HepG2 (cell line): ENCODE measurements around the gene NEU1. TPM values are rescaled to one million over a fixed set of nuclear protein-coding genes. Genes with fewer than 3 reads are reported as not detected.
"Not testable (repeated sequence)": the region's sequence is repeated elsewhere in the genome, so short reads cannot be mapped to it uniquely, and the experiment has no call there.

ENCODE experiments used
- ATAC-seq: fragments of 200-7000 bp; cut with Tn5 transposase; 3 replicates; pipeline ENCODE4 v1.9.1; 2020; ENCODE audit warnings: mild to moderate bottlenecking, moderate library complexity
- BruUV-seq: library from RNA; stranded (reverse); fragments of 400-500 nt; replicated peaks from 2 replicates; lab custom pipeline; 2021; lab: Mats Ljungman, UMichigan
- CTCF ChIA-PET: fragments of 300-600 bp; formaldehyde crosslinking; extraction: SDS; loops from one replicate; lab custom pipeline; 2021; ENCODE audit warnings: low total read pairs, inconsistent platforms, low intra/inter-chr PET ratio; lab: Yijun Ruan, JAX
- POLR2A ChIA-PET: fragments of 350-600 bp; sonication (Branson Sonifier 250); formaldehyde crosslinking; loops from one replicate; lab custom pipeline; 2020; ENCODE audit warnings: antibody characterized with exemption, inconsistent platforms; lab: Yijun Ruan, JAX
- DNase-seq: peaks from one replicate; pipeline ENCODE4 v3.0.0-alpha.2; 2015; ENCODE audit warnings: low spot score
- FAIRE-seq: peaks from 3 replicates; lab custom pipeline; 2011; peaks lifted over from hg19 to GRCh38; lab: Jason Lieb, UNC
- H2AFZ ChIP-seq: one replicate; pipeline ENCODE4 v1.6.1; 2011; ENCODE audit warnings: low read length, inconsistent platforms
- H3K27ac ChIP-seq: fragments of 300-600 bp; 3 replicates; pipeline ENCODE4 v1.8.0; 2011; ENCODE audit warnings: mixed run types, mild to moderate bottlenecking, mixed read lengths, low read length, inconsistent platforms; ENCODE audit not compliant: insufficient read depth; ENCODE audit errors: extremely low read length
- H3K27me3 ChIP-seq, 2 experiments: fragments of 200-600 bp in 1 of 2; 2 replicates in 1 of 2; 3 replicates in 1 of 2; pipeline versions ENCODE4 v1.6.0 to v1.8.0; 2011; ENCODE audit warnings: low read length in 2 of 2, mild to moderate bottlenecking in 2 of 2, moderate library complexity in 2 of 2, inconsistent platforms in 1 of 2; ENCODE audit not compliant: insufficient read depth in 2 of 2, control insufficient read depth in 1 of 2
- H3K36me3 ChIP-seq, 2 experiments: fragments of 200-600 bp in 1 of 2; replicated peaks in 1 of 2; 2 replicates in 1 of 2; 3 replicates in 1 of 2; pipeline versions ENCODE4 v1.5.1 to v1.8.0; 2011; ENCODE audit warnings: low read length in 2 of 2, inconsistent platforms in 1 of 2; ENCODE audit not compliant: insufficient read depth in 2 of 2, control insufficient read depth in 1 of 2
- H3K4me1 ChIP-seq: 2 replicates; pipeline ENCODE4 v1.5.1; 2012; ENCODE audit warnings: low read length, inconsistent platforms; ENCODE audit not compliant: insufficient read depth
- H3K4me2 ChIP-seq: 2 replicates; pipeline ENCODE4 v1.6.0; 2011; ENCODE audit warnings: low read depth, low read length, inconsistent platforms
- H3K4me3 ChIP-seq, 3 experiments: fragments of 200-600 bp in 1 of 3; sonication (generic), shearing (Covaris generic) in 1 of 3; replicated peaks in 1 of 3; 2 replicates each; pipeline ENCODE4 v1.5.1; 2011 to 2016; ENCODE audit warnings: low read length in 3 of 3, inconsistent platforms in 2 of 3, low read depth in 2 of 3, mild to moderate bottlenecking in 2 of 3, control low read depth in 1 of 3, mixed read lengths in 1 of 3; ENCODE audit not compliant: insufficient read depth in 1 of 3
- H3K79me2 ChIP-seq: one replicate; pipeline ENCODE4 v1.6.1; 2011; ENCODE audit warnings: low read length, inconsistent platforms; ENCODE audit not compliant: insufficient read depth
- H3K9ac ChIP-seq: 2 replicates; pipeline ENCODE4 v1.6.0; 2011; ENCODE audit warnings: mild to moderate bottlenecking, low read depth, low read length, inconsistent platforms; ENCODE audit not compliant: insufficient read depth
- H3K9me3 ChIP-seq: 2 replicates; pipeline ENCODE4 v1.5.1; 2012; ENCODE audit warnings: mild to moderate bottlenecking, low read length
- H4K20me1 ChIP-seq: 2 replicates; pipeline ENCODE4 v1.6.0; 2011; ENCODE audit warnings: inconsistent platforms, mild to moderate bottlenecking, low read length, moderate library complexity; ENCODE audit not compliant: insufficient read depth
- AHDC1 ChIP-seq: sonication (generic); formaldehyde crosslinking; IDR thresholded peaks from 2 replicates; pipeline ENCODE4 v1.5.1; 2020; ENCODE audit warnings: mild to moderate bottlenecking, missing genetic modification reagents, borderline replicate concordance
- HDAC1 ChIP-seq: sonication (generic); formaldehyde crosslinking; IDR thresholded peaks from 2 replicates; pipeline ENCODE4 v1.5.1; 2020; ENCODE audit warnings: mild to moderate bottlenecking, missing genetic modification reagents
- KMT2A ChIP-seq: sonication (generic); formaldehyde crosslinking; IDR thresholded peaks from 2 replicates; pipeline ENCODE4 v1.4.0; 2020; ENCODE audit warnings: missing genetic modification reagents
- NCOA1 ChIP-seq: sonication (generic); formaldehyde crosslinking; IDR thresholded peaks from 2 replicates; pipeline ENCODE4 v1.9.0; 2021; ENCODE audit warnings: missing genetic modification reagents
- NKX3-1 ChIP-seq: sonication (generic); formaldehyde crosslinking; IDR thresholded peaks from 2 replicates; pipeline ENCODE4 v1.5.0; 2020; ENCODE audit warnings: missing genetic modification reagents
- NONO ChIP-seq, 2 experiments: fragments of 450-650 bp in 1 of 2; sonication (generic) in 1 of 2; formaldehyde crosslinking in 1 of 2; IDR thresholded peaks in 1 of 2; conservative IDR thresholded peaks in 1 of 2; 2 replicates each; pipeline versions ENCODE4 v1.6.1 to v1.8.0; 2017 to 2022; ENCODE audit warnings: mild to moderate bottlenecking in 1 of 2, missing genetic modification reagents in 1 of 2, moderate library complexity in 1 of 2
- POLR2G ChIP-seq: fragments of 200-400 bp; formaldehyde crosslinking; IDR thresholded peaks from 2 replicates; pipeline ENCODE4 v1.6.1; 2018; ENCODE audit warnings: mild to moderate bottlenecking, low read depth, low read length, moderate library complexity
- RBFOX2 ChIP-seq: fragments of 200-400 bp; formaldehyde crosslinking; IDR thresholded peaks from 2 replicates; pipeline ENCODE4 v1.6.1; 2017; ENCODE audit warnings: low read depth, mild to moderate bottlenecking, low read length
- SMAD1 ChIP-seq: sonication (generic); formaldehyde crosslinking; IDR thresholded peaks from 2 replicates; pipeline ENCODE4 v1.4.0; 2020; ENCODE audit warnings: missing genetic modification reagents, low read depth, mild to moderate bottlenecking, borderline replicate concordance
- ZBTB4 ChIP-seq: sonication (generic); formaldehyde crosslinking; IDR thresholded peaks from 2 replicates; pipeline ENCODE4 v1.4.0; 2020; ENCODE audit warnings: missing genetic modification reagents, mild to moderate bottlenecking, borderline replicate concordance
- ZC3H4 ChIP-seq: sonication (generic); formaldehyde crosslinking; IDR thresholded peaks from 2 replicates; pipeline ENCODE4 v1.4.0; 2020; ENCODE audit warnings: missing genetic modification reagents, borderline replicate concordance
- ZNF460 ChIP-seq: sonication (generic); formaldehyde crosslinking; IDR thresholded peaks from 2 replicates; pipeline ENCODE4 v1.5.1; 2020; ENCODE audit warnings: missing genetic modification reagents, mild to moderate bottlenecking, borderline replicate concordance
- WGBS: methylation state at CpG from one replicate; pipeline ENCODE4 v1.1.6; 2017; ENCODE audit warnings: low lambda C conversion rate; 5-methylcytosine and 5-hydroxymethylcytosine counted together
- in situ Hi-C: cut with HindIII; loops from 2 replicates; pipeline ENCODE4 v1.10.0; 2017; ENCODE audit warnings: low pct_unique_long_range_greater_than_20kb; ENCODE audit not compliant: extremely low pct_ligation_motif_present
- intact Hi-C: fragments of 100-400 bp; cut with micrococcal nuclease; formaldehyde crosslinking; loops from one replicate; pipeline ENCODE4 v1.10.0; 2022; ENCODE audit not compliant: unreplicated experiment
- polyA plus RNA-seq, 8 experiments: library from polyadenylated mRNA; depleted of rRNA in 3 of 8; stranded (reverse) in 7 of 8; unstranded in 1 of 8; fragments of >200 nt; fragmentation: Illumina TruSeq in 4 of 8; extraction: Trizol in 4 of 8; gene quantifications; 2 replicates each; pipeline versions ENCODE4 v1.2.1 to v1.2.3, GENCODE V29; 2011 to 2016; ENCODE audit warnings: low read depth in 4 of 8, missing spikeins in 1 of 8, mixed read lengths in 1 of 8; ENCODE audit not compliant: insufficient read depth in 1 of 8
- total RNA-seq, 5 experiments: library from RNA; depleted of rRNA; stranded (reverse); fragments of >200 nt; fragmentation: Illumina TruSeq; extraction: Trizol; gene quantifications; 2 replicates each; pipeline ENCODE4 v1.2.3, GENCODE V29; 2016; ENCODE audit warnings: low read depth in 1 of 5
- TF ChIP-seq, protein P1 (sequence below): sonication (generic); formaldehyde crosslinking; IDR thresholded peaks from 2 replicates; pipeline ENCODE4 v1.5.0; 2020; ENCODE audit warnings: missing genetic modification reagents

Gene NEU1
- total and polyA plus RNA-seq, 2 of the 13 experiments (the other 11 are each of a cell fraction or from before 2014, with no cell fraction given) = 215 to 297 TPM

GRCh38 chr6:31838114-31838553, 24.5 kb downstream of the NEU1 start:
- WGBS = 89% methylated on average over 9 of the region's 9 CpGs
- Histone ChIP-seq H3K4me1 (peaks cover 44% of the 10 kb centered on the region), H4K20me1 (peaks cover 43% of the 10 kb centered on the region), H3K79me2 (peaks cover 35% of the 10 kb centered on the region), H3K4me3 (peak overlapping the region; percentile 75 to 98 (median 93); a peak in 5 of 6 replicates), H3K27ac (peak overlapping the region; percentile 4), H3K9ac (peak overlapping the region; percentile 98; the same call in 1 of the 2 replicates), H3K36me3 (peaks cover 12 to 33% of the 10 kb centered on the region in 2 experiments), H3K4me2 (peak overlapping the region; percentile 84)
- FAIRE-seq; H2AFZ ChIP-seq; DNase-seq; H3K27me3 ChIP-seq; in situ Hi-C loops; BruUV-seq; CTCF ChIA-PET; ATAC-seq; H3K9me3 ChIP-seq; TF ChIP-seq NONO (IDR thresholded peaks at IDR 0.05): not testable (repeated sequence)
- POLR2A ChIA-PET = interaction anchor here (0.6 to 15.7 kb wide), 11 partner anchors 9 to 100 kb away, joined by 3 to 264 read pairs (median 8); partner anchors contain the start of genes HSPA1B, MSH5 and NEU1
- intact Hi-C loops = loop anchor here (10.0 kb wide), 1 partner anchor 117 kb away; the partner anchor contains the start of genes NELFE and SKIC2
- TF ChIP-seq KMT2A (CRISPR knock-in tag) (0 out of 2 replicates have a peak, but pooled peaks have one; percentile 12), SMAD1 (CRISPR knock-in tag) (0 out of 2 replicates have a peak, but pooled peaks have one; percentile 37), NCOA1 (CRISPR knock-in tag) (0 out of 2 replicates have a peak, but pooled peaks have one; percentile 48), POLR2G (peak; percentile 44), ZNF460 (CRISPR knock-in tag) (peak; percentile 33; the same call in 1 of the 2 replicates), ZBTB4 (CRISPR knock-in tag) (0 out of 2 replicates have a peak, but pooled peaks have one; percentile 56), ZC3H4 (CRISPR knock-in tag) (0 out of 2 replicates have a peak, but pooled peaks have one; percentile 8), NONO (CRISPR knock-in tag; conservative IDR thresholded peaks at IDR 0.05) (peak; percentile 40; the same call in 1 of the 2 replicates), HDAC1 (CRISPR knock-in tag) (0 out of 2 replicates have a peak, but pooled peaks have one; percentile 14), AHDC1 (CRISPR knock-in tag) (0 out of 2 replicates have a peak, but pooled peaks have one; percentile 33), RBFOX2 (peak; percentile 30), NKX3-1 (CRISPR knock-in tag) (0 out of 2 replicates have a peak, but pooled peaks have one; percentile 29)
- TF ChIP-seq, protein P1, sequence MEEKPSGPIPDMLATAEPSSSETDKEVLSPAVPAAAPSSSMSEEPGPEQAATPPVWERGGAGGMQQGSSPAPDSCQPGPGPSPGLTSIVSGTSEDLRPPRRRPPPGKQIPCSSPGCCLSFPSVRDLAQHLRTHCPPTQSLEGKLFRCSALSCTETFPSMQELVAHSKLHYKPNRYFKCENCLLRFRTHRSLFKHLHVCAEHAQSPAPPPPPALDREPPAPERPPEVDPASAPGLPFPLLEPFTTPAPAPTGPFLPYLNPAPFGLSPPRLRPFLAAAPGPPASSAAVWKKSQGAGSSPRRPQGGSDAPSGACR (CRISPR knock-in tag) = 0 out of 2 replicates have a peak, but pooled peaks have one; percentile 26
